Effector memory CD4-positive, alpha-beta T cell (primary cell): ENCODE results near the gene RASAL2.

Source experiments
- DNase-seq, 3 donors: peaks; one replicate each; pipeline ENCODE4 v3.0.0-alpha.2; 2020
- H3K27ac ChIP-seq: 2 replicates; pipeline ENCODE4 v1.7.0; 2013; ENCODE audit warnings: mild to moderate bottlenecking, low read length, moderate library complexity; ENCODE audit not compliant: insufficient read depth, poor library complexity, severe bottlenecking
- H3K27me3 ChIP-seq: replicated peaks from 2 replicates; pipeline ENCODE4 v1.7.0; 2013; ENCODE audit warnings: mild to moderate bottlenecking, low read length; ENCODE audit not compliant: insufficient read depth, control insufficient read depth, poor library complexity, severe bottlenecking
- H3K36me3 ChIP-seq: 2 replicates; pipeline ENCODE4 v1.7.0; 2013; ENCODE audit warnings: mild to moderate bottlenecking, low read length, moderate library complexity; ENCODE audit not compliant: control insufficient read depth, insufficient read depth
- H3K4me1 ChIP-seq: 2 replicates; pipeline ENCODE4 v1.7.0; 2013; ENCODE audit warnings: low read length, mild to moderate bottlenecking; ENCODE audit not compliant: control insufficient read depth, insufficient read depth, poor library complexity, severe bottlenecking
- H3K4me3 ChIP-seq: 2 replicates; pipeline ENCODE4 v1.7.0; 2013; ENCODE audit warnings: low read length, low read depth, mild to moderate bottlenecking; ENCODE audit not compliant: insufficient read depth, poor library complexity, severe bottlenecking
- H3K9me3 ChIP-seq: 2 replicates; pipeline ENCODE4 v1.7.0; 2013; ENCODE audit warnings: mild to moderate bottlenecking, low read length, moderate library complexity; ENCODE audit not compliant: control insufficient read depth

Gene RASAL2

GRCh38 chr1:178323067-178323466, 229.2 kb downstream of the RASAL2 start:
- Histone ChIP-seq H3K27me3 (no peaks in the 10 kb centered on the region), H3K9me3 (no peaks in the 10 kb centered on the region), H3K4me1 (no peaks in the 10 kb centered on the region), H3K36me3 (no peaks in the 10 kb centered on the region), H3K4me3 (no peak overlapping the region), H3K27ac (no peak overlapping the region)
- DNase-seq: no peak

DNA sequence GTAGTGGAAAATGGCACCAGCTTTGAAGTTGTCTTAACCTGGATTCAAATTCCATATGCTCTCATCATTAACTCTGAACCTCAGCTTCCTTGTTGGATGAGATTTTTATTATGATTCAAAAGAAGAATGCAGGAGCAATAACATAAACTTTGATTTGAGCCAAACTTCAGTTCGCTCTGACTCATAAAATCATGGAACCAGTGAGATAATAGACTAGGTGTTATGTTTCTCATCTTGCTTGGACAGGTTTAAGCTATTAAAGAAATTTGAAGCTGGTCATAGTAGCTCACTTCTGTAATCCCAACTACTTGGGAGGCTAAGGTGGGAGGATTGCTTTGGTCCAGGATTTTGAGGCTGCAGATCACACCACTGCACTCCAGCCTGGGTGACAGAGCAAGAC, 230.1 kb downstream of the RASAL2 start:
- DNase-seq: no peak

GRCh38 chr1:178328728-178329127, 234.8 kb downstream of the RASAL2 start:
- H3K4me3 ChIP-seq: no peak overlapping the region
- no peak overlapping the region for H3K27ac ChIP-seq
- no peaks in the 10 kb centered on the region for H3K4me1 ChIP-seq
- no peaks in the 10 kb centered on the region for H3K9me3 ChIP-seq
- DNase-seq: no peak
- no peaks in the 10 kb centered on the region for H3K27me3 ChIP-seq
- no peaks in the 10 kb centered on the region for H3K36me3 ChIP-seq

More for the DNA sequence above, 230.1 kb downstream of the RASAL2 start:
- no peaks in the 10 kb centered on the region for H3K9me3 ChIP-seq
- no peak overlapping the region for H3K4me3 ChIP-seq
- H3K27ac ChIP-seq: no peak overlapping the region
- no peaks in the 10 kb centered on the region for H3K4me1 ChIP-seq
- H3K27me3 ChIP-seq: no peaks in the 10 kb centered on the region
- H3K36me3 ChIP-seq: no peaks in the 10 kb centered on the region

GRCh38 chr1:178330153-178330552, 236.2 kb downstream of the RASAL2 start:
- Histone ChIP-seq H3K36me3 (no peaks in the 10 kb centered on the region), H3K9me3 (no peaks in the 10 kb centered on the region), H3K4me3 (no peak overlapping the region), H3K27me3 (no peaks in the 10 kb centered on the region), H3K27ac (no peak overlapping the region), H3K4me1 (no peaks in the 10 kb centered on the region)
- no peak for DNase-seq

GRCh38 chr1:178330848-178331497, 237.1 kb downstream of the RASAL2 start:
- no peak for DNase-seq
- H3K4me3 ChIP-seq: no peak overlapping the region
- no peaks in the 10 kb centered on the region for H3K27me3 ChIP-seq
- H3K36me3 ChIP-seq: no peaks in the 10 kb centered on the region
- H3K4me1 ChIP-seq: no peaks in the 10 kb centered on the region
- no peaks in the 10 kb centered on the region for H3K9me3 ChIP-seq
- H3K27ac ChIP-seq: no peak overlapping the region

DNA sequence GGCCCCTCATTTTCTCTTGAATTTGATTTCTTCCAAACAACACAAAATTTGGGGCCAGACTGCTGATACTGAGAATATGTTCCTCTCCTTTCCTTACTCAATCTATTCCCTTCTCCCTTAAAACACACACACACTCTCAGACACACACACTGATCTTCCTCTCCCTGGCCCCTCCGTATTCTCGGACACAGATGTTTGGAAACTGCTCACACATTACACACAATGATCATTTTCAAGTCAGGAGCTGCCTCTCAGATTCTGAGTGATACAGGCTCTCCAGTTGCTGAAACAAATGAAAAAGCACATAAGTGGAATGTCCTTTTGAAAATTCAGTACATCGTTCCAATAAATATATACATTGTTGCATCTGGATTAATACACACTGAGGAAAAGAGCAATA, 241.5 kb downstream of the RASAL2 start:
- H3K27ac ChIP-seq: no peak overlapping the region
- no peaks in the 10 kb centered on the region for H3K9me3 ChIP-seq
- H3K4me1 ChIP-seq: no peaks in the 10 kb centered on the region
- H3K4me3 ChIP-seq: no peak overlapping the region
- H3K36me3 ChIP-seq: no peaks in the 10 kb centered on the region
- H3K27me3 ChIP-seq: no peaks in the 10 kb centered on the region
- DNase-seq: no peak

DNA sequence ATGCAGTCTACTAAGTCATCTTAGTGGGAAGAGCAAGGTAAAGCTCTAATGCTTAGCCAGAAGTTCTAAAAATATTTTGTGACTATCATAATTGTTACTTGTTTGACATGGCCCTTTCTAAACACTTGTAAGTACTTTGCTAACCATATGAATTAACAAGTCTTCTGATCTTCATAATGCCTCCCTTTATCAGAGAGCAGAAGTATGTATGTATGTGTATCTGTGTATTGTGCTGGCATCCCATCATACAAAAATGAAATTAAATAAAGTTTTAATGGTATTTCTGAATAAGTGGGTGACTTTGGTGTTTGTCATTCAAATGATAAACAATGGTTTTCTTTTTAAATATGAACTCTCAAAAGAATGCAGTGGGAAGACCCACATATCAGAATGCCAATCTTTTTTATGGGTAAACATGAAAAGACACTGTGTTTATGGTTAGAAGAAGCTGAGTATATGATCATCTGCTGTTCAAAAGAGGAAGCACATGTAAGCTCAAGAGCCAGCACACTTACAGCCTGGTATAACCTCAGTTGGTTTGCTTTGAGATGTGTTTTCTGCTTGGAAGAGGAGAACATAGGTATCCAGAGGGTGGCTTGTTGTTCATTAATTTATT, 243.3 kb downstream of the RASAL2 start:
- H3K9me3 ChIP-seq: no peaks in the 10 kb centered on the region
- no peaks in the 10 kb centered on the region for H3K4me1 ChIP-seq
- DNase-seq: no peak
- H3K27me3 ChIP-seq: no peaks in the 10 kb centered on the region
- no peak overlapping the region for H3K27ac ChIP-seq
- H3K4me3 ChIP-seq: no peak overlapping the region
- no peaks in the 10 kb centered on the region for H3K36me3 ChIP-seq

DNA sequence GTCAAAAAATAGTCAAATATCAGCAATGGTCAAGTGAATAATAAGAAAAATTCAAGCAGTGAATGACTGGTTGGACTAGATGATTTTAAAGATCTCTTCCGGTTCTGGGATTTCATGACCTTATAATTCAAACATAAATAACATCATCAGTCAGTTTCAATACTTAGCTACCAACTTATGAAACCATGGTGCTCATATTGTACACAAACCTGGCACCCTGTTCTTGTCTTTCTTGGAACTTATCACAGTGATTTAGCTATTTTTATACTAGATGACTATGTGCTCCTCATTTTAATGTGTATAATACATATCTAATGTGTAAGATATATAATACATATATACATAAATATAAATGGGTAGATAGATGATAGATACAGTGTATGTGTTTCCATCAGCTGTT, 245.9 kb downstream of the RASAL2 start:
- Histone ChIP-seq H3K9me3 (no peaks in the 10 kb centered on the region), H3K27ac (no peak overlapping the region)

GRCh38 chr1:178341261-178341956, 247.5 kb downstream of the RASAL2 start:
- no peaks in the 10 kb centered on the region for H3K4me1 ChIP-seq
- H3K9me3 ChIP-seq: no peaks in the 10 kb centered on the region
- no peak overlapping the region for H3K27ac ChIP-seq
- H3K36me3 ChIP-seq: no peaks in the 10 kb centered on the region
- no peak for DNase-seq
- no peaks in the 10 kb centered on the region for H3K27me3 ChIP-seq
- H3K4me3 ChIP-seq: no peak overlapping the region

More for the DNA sequence above, 245.9 kb downstream of the RASAL2 start:
- no peak for DNase-seq
- Histone ChIP-seq H3K36me3 (no peaks in the 10 kb centered on the region), H3K4me3 (no peak overlapping the region), H3K27me3 (no peaks in the 10 kb centered on the region), H3K4me1 (no peaks in the 10 kb centered on the region)

- Histone ChIP-seq H3K4me3 (no peak overlapping the region), H3K9me3 (no peaks in the 10 kb centered on the region), H3K36me3 (no peaks in the 10 kb centered on the region), H3K27ac (no peak overlapping the region), H3K27me3 (no peaks in the 10 kb centered on the region), H3K4me1 (no peaks in the 10 kb centered on the region)
- DNase-seq: no peak
Measured at GRCh38 chr1:178342745-178343144, 248.8 kb downstream of the RASAL2 start.
